Measurements from ENCODE around the gene NME2. TPM values are rescaled to one million over a fixed set of nuclear protein-coding genes. Genes with fewer than 3 reads are reported as not detected.

Gene NME2
- total and polyA plus RNA-seq, 11 donors: 171 to 813 (median 289) TPM

- Histone ChIP-seq H3K27me3 (no peaks in the 10 kb centered on the region), H3K9me3 (no peaks in the 10 kb centered on the region), H3K4me1 (peaks cover 0 to 4% (median 0%) of the 10 kb centered on the region in 12 donors), H3K4me3 (no peak overlapping the region), H3K27ac (no peak overlapping the region), H3K36me3 (peaks cover 0 to 100% (median 99%) of the 10 kb centered on the region in 9 donors)
- 95 to 99% (median 97%) methylated on average over 1 of the region's 1 CpG for WGBS, 4 donors
- ATAC-seq: no peak
- TF ChIP-seq POLR2A (IDR thresholded peaks at IDR 0.05) (no peak), CTCF (IDR thresholded peaks at IDR 0.05) (no peak)
- no peak for DNase-seq
- intact Hi-C loops (cut with DNase I): no loop called here
Measured at GRCh38 chr17:51217946-51218345, 51.7 kb downstream of the NME2 start.

- Histone ChIP-seq H3K4me3 (no peak overlapping the region), H3K27me3 (no peaks in the 10 kb centered on the region), H3K27ac (no peak overlapping the region), H3K4me1 (peaks cover 0 to 25% (median 13%) of the 10 kb centered on the region in 12 donors), H3K9me3 (no peaks in the 10 kb centered on the region), H3K36me3 (peaks cover 0 to 78% (median 72%) of the 10 kb centered on the region in 9 donors)
- DNase-seq (no peak), ATAC-seq (no peak)
- intact Hi-C loops (cut with DNase I): no loop called here
- 90 to 95% (median 94%) methylated on average over 4 of the region's 4 CpGs for WGBS, 4 donors
- TF ChIP-seq CTCF (IDR thresholded peaks at IDR 0.05) (no peak), POLR2A (IDR thresholded peaks at IDR 0.05) (no peak)
Measured at GRCh38 chr17:51221322-51221721, 55.1 kb downstream of the NME2 start.

Other genes starting within 250 kb of the NME2 start
- gene SPAG9, start 45.5 kb upstream of the NME2 start, total RNA-seq: 10 to 100 TPM; 35.8 to 65.4 (median 57.4) TPM
- 10 to 100 TPM; 15.9 to 38.9 TPM for gene SPAG9, start 45.5 kb upstream of the NME2 start, polyA plus RNA-seq
- gene NME1, start 12.9 kb upstream of the NME2 start, total RNA-seq: 10 to 100 TPM in 8 of 9 donors, 1 to 10 TPM in 1; 9.2 to 42.9 (median 23.4) TPM
- gene NME1, start 12.9 kb upstream of the NME2 start, polyA plus RNA-seq: 100 to 1,000 TPM in 1 of 2 donors, 10 to 100 TPM in 1; 40.8 to 157 TPM
- 1 to 10 TPM; 3.4 to 9.8 (median 6.9) TPM for gene MBTD1, start 93.6 kb downstream of the NME2 start, total RNA-seq
- gene MBTD1, start 93.6 kb downstream of the NME2 start, polyA plus RNA-seq: 1 to 10 TPM; 3.4 to 4.9 TPM
- gene UTP18, start 94.1 kb downstream of the NME2 start, total RNA-seq: 10 to 100 TPM in 3 of 9 donors, 1 to 10 TPM in 6; 5.3 to 13.5 (median 8.1) TPM
- 10 to 100 TPM in 1 of 2 donors, 1 to 10 TPM in 1; 5.8 to 16.7 TPM for gene UTP18, start 94.1 kb downstream of the NME2 start, polyA plus RNA-seq